ENCODE measurements around the gene OR51F2. TPM values are rescaled to one million over a fixed set of nuclear protein-coding genes. Genes with fewer than 3 reads are reported as not detected.

The OR51F2 gene
- total RNA-seq, 1 experiment from 2014 or later: not detected

Other genes with a start within 250 kb of the OR51F2 start
- not detected in 2 replicates for gene OR52I2, start 239.6 kb upstream of the OR51F2 start, total RNA-seq (2014; rRNA removed; shearing (Covaris generic))
- gene OR52I1, start 227.3 kb upstream of the OR51F2 start, total RNA-seq (2014; rRNA removed; shearing (Covaris generic)): not detected in 2 replicates
- gene TRIM68, start 213.1 kb upstream of the OR51F2 start, total RNA-seq (2014; rRNA removed; shearing (Covaris generic)): 10.3 and 10.8 TPM in 2 replicates
- not detected in 2 replicates for gene OR51D1, start 183.8 kb upstream of the OR51F2 start, total RNA-seq (2014; rRNA removed; shearing (Covaris generic))
- not detected in 2 replicates for gene OR51E1, start 177.3 kb upstream of the OR51F2 start, total RNA-seq (2014; rRNA removed; shearing (Covaris generic))
- gene OR51E2, start 123.5 kb upstream of the OR51F2 start, total RNA-seq (2014; rRNA removed; shearing (Covaris generic)): not detected in 2 replicates
- gene MMP26, start 116.5 kb upstream of the OR51F2 start, total RNA-seq (2014; rRNA removed; shearing (Covaris generic)): not detected in 2 replicates
- gene OR51F1, start 51.4 kb upstream of the OR51F2 start, total RNA-seq (2014; rRNA removed; shearing (Covaris generic)): not detected in 2 replicates
- not detected in 2 replicates for gene OR52R1, start 16.9 kb upstream of the OR51F2 start, total RNA-seq (2014; rRNA removed; shearing (Covaris generic))
- not detected in 2 replicates for gene OR51S1, start 27.9 kb downstream of the OR51F2 start, total RNA-seq (2014; rRNA removed; shearing (Covaris generic))
- not detected in 2 replicates for gene OR51T1, start 60.6 kb downstream of the OR51F2 start, total RNA-seq (2014; rRNA removed; shearing (Covaris generic))
- not detected in 2 replicates for gene OR51A7, start 82.5 kb downstream of the OR51F2 start, total RNA-seq (2014; rRNA removed; shearing (Covaris generic))
- 0.50 TPM in 1 of 2 replicates, not detected in the other for gene OR51G2, start 98.0 kb downstream of the OR51F2 start, total RNA-seq (2014; rRNA removed; shearing (Covaris generic))
- gene OR51G1, start 103.0 kb downstream of the OR51F2 start, total RNA-seq (2014; rRNA removed; shearing (Covaris generic)): not detected in 2 replicates
- gene OR51A4, start 126.3 kb downstream of the OR51F2 start, total RNA-seq (2014; rRNA removed; shearing (Covaris generic)): not detected in 2 replicates
- gene OR51A2, start 134.4 kb downstream of the OR51F2 start, total RNA-seq (2014; rRNA removed; shearing (Covaris generic)): not detected in 2 replicates
- not detected in 2 replicates for gene OR51L1, start 173.5 kb downstream of the OR51F2 start, total RNA-seq (2014; rRNA removed; shearing (Covaris generic))
- gene OR52J3, start 225.2 kb downstream of the OR51F2 start, total RNA-seq (2014; rRNA removed; shearing (Covaris generic)): not detected in 2 replicates
- not detected in 2 replicates for gene OR52E2, start 238.3 kb downstream of the OR51F2 start, total RNA-seq (2014; rRNA removed; shearing (Covaris generic))
- not detected in 2 replicates for gene OR52E1, start 248.3 kb downstream of the OR51F2 start, total RNA-seq (2014; rRNA removed; shearing (Covaris generic))